Skin epidermis (tissue), 12 donors: ENCODE measurements around the gene CLEC16A.
A peak's percentile ranks its signal among the peaks of the same experiment; 100 is the strongest.

ENCODE experiments used
- H3K27ac ChIP-seq, 21 experiments: fragments of 200-600 bp; sonication (generic) in 11 of 21; one replicate each; pipeline ENCODE4 v1.5.0; 2020; ENCODE audit warnings: mild to moderate bottlenecking in 3 of 21, inconsistent platforms in 2 of 21, moderate library complexity in 2 of 21
- H3K4me3 ChIP-seq, 7 experiments: fragments of 200-600 bp; sonication (generic) in 2 of 7; one replicate each; pipeline ENCODE4 v1.5.0; 2020; ENCODE audit warnings: inconsistent platforms in 2 of 7, mild to moderate bottlenecking in 2 of 7, moderate library complexity in 1 of 7

Gene CLEC16A

GRCh38 chr16:10944249-10945064, at the start of gene CLEC16A:
CLEC16A (plus strand) TSS chr16:10944564; CDS start chr16:10944718, 154 bp downstream.
- Histone ChIP-seq H3K27ac (peak within 1 kb of the TSS; percentile 27 to 94 (median 83)), H3K4me3 (peak within 1 kb of the TSS; percentile 60 to 99 (median 88))

- peak overlapping the region in 1 of 21 experiments; percentile 6 for H3K27ac ChIP-seq
- no peak overlapping the region for H3K4me3 ChIP-seq
Measured at GRCh38 chr16:10895053-10895946, 49.1 kb upstream of the CLEC16A start.

- no peak overlapping the region for H3K4me3 ChIP-seq
- peak overlapping the region in 3 of 21 experiments; percentile 6 to 72 (median 13) for H3K27ac ChIP-seq
Measured at GRCh38 chr16:10896165-10896564, 48.2 kb upstream of the CLEC16A start.

GRCh38 chr16:10896723-10897122, 47.6 kb upstream of the CLEC16A start:
- H3K4me3 ChIP-seq, result no peak overlapping the region
- H3K27ac ChIP-seq, result peak overlapping the region in 4 of 21 experiments; percentile 6 to 72 (median 18)

GRCh38 chr16:10897134-10897533, 47.2 kb upstream of the CLEC16A start:
- Histone ChIP-seq H3K4me3 (no peak overlapping the region), H3K27ac (peak overlapping the region in 3 of 21 experiments; percentile 13 to 72 (median 23))

GRCh38 chr16:10902999-10903398, 41.4 kb upstream of the CLEC16A start:
- no peak overlapping the region for H3K4me3 ChIP-seq
- no peak overlapping the region for H3K27ac ChIP-seq

GRCh38 chr16:10906482-10906881, 37.9 kb upstream of the CLEC16A start:
- Histone ChIP-seq H3K27ac (no peak overlapping the region), H3K4me3 (no peak overlapping the region)

GRCh38 chr16:10906914-10907756, 37.2 kb upstream of the CLEC16A start:
- no peak overlapping the region for H3K4me3 ChIP-seq
- H3K27ac ChIP-seq, result no peak overlapping the region

GRCh38 chr16:10907757-10908045, 36.7 kb upstream of the CLEC16A start:
- H3K4me3 ChIP-seq, result no peak overlapping the region
- no peak overlapping the region for H3K27ac ChIP-seq

GRCh38 chr16:10911267-10911666, 33.1 kb upstream of the CLEC16A start:
- no peak overlapping the region for H3K4me3 ChIP-seq
- no peak overlapping the region for H3K27ac ChIP-seq

- H3K4me3 ChIP-seq, result no peak overlapping the region
- H3K27ac ChIP-seq, result no peak overlapping the region
Measured at GRCh38 chr16:10916534-10916933, 27.8 kb upstream of the CLEC16A start.

GRCh38 chr16:10918294-10919002, 25.9 kb upstream of the CLEC16A start:
- no peak overlapping the region for H3K4me3 ChIP-seq
- H3K27ac ChIP-seq, result peak overlapping the region in 7 of 21 experiments; percentile 9 to 66 (median 30)

- Histone ChIP-seq H3K27ac (no peak overlapping the region), H3K4me3 (no peak overlapping the region)
Measured at GRCh38 chr16:10919003-10919351, 25.4 kb upstream of the CLEC16A start.

GRCh38 chr16:10920726-10921427, 23.5 kb upstream of the CLEC16A start:
- no peak overlapping the region for H3K27ac ChIP-seq
- no peak overlapping the region for H3K4me3 ChIP-seq

GRCh38 chr16:10921536-10922327, 22.6 kb upstream of the CLEC16A start:
- Histone ChIP-seq H3K4me3 (no peak overlapping the region), H3K27ac (peak overlapping the region in 3 of 21 experiments; percentile 9 to 24 (median 10))

GRCh38 chr16:10922328-10923145, 21.8 kb upstream of the CLEC16A start:
- Histone ChIP-seq H3K27ac (peak overlapping the region in 3 of 21 experiments; percentile 9 to 24 (median 10)), H3K4me3 (no peak overlapping the region)

GRCh38 chr16:10923146-10923649, 21.2 kb upstream of the CLEC16A start:
- Histone ChIP-seq H3K4me3 (no peak overlapping the region), H3K27ac (no peak overlapping the region)
